Ovary (tissue), 3 donors: Measurements from ENCODE around the gene ENPP3.

ENCODE experiments used
- CTCF ChIP-seq, 3 donors: fragments of 450-650 bp in 2 of 3; fragments of 200-600 bp in 1 of 3; IDR thresholded peaks; one replicate each; pipeline versions ENCODE4 v1.5.1 to v1.8.0; 2016 to 2022; ENCODE audit warnings: antibody characterized with exemption in 3 of 3, mild to moderate bottlenecking in 1 of 3
- EP300 ChIP-seq: sonication (generic); formaldehyde crosslinking; IDR thresholded peaks from one replicate; pipeline ENCODE4 v1.6.1; 2017; ENCODE audit warnings: antibody characterized with exemption
- POLR2A ChIP-seq: fragments of 450-650 bp; IDR thresholded peaks from one replicate; pipeline ENCODE4 v1.6.1; 2017; ENCODE audit warnings: antibody characterized with exemption, mild to moderate bottlenecking, moderate library complexity
- donor health status: DM: no; HTN: no; CAD: no.

- TF ChIP-seq CTCF (IDR thresholded peaks at IDR 0.05) (no peak), POLR2A (no peak), EP300 (no peak)
Observed at GRCh38 chr6:131656667-131657066, 19.6 kb downstream of the ENPP3 start.
